K562 (cell line): ENCODE results near the gene CSF3.

Experiments used
- ATF6 ChIP-seq: sonication (generic); formaldehyde crosslinking; IDR thresholded peaks from 2 replicates; pipeline ENCODE4 v1.4.0; 2020; ENCODE audit warnings: mild to moderate bottlenecking, missing genetic modification reagents
- CTCF ChIP-seq, 3 experiments: IDR thresholded peaks in 2 of 3; conservative IDR thresholded peaks in 1 of 3; 2 replicates each; pipeline ENCODE4 v1.5.1; 2011 to 2012; ENCODE audit warnings: low read length in 3 of 3, mild to moderate bottlenecking in 3 of 3, control low read depth in 2 of 3, improper control_type of control experiment in 1 of 3, inconsistent platforms in 1 of 3, low read depth in 1 of 3, mixed read lengths in 1 of 3, moderate library complexity in 1 of 3; ENCODE audit not compliant: insufficient read depth in 2 of 3
- EP300 ChIP-seq: IDR thresholded peaks from 2 replicates; pipeline ENCODE4 v1.6.1; 2012; ENCODE audit warnings: low read length, improper control_type of control experiment
- ETV5 ChIP-seq: sonication (generic); formaldehyde crosslinking; IDR thresholded peaks from 2 replicates; pipeline ENCODE4 v1.4.0; 2020; ENCODE audit warnings: low read depth, mild to moderate bottlenecking, missing genetic modification reagents
- EZH2 ChIP-seq: IDR thresholded peaks from 2 replicates; pipeline ENCODE4 v1.6.1; 2012; ENCODE audit warnings: low read depth, mild to moderate bottlenecking, inconsistent platforms, low read length, borderline replicate concordance
- KDM4B ChIP-seq, 2 experiments: fragments of 450-650 bp in 1 of 2; sonication (generic) in 1 of 2; IDR thresholded peaks; 2 replicates each; pipeline ENCODE4 v1.6.1; 2016 to 2017; ENCODE audit warnings: borderline replicate concordance in 2 of 2, antibody characterized with exemption in 1 of 2, low read depth in 1 of 2, mild to moderate bottlenecking in 1 of 2
- MYNN ChIP-seq, 2 experiments: sonication (generic); formaldehyde crosslinking in 1 of 2; IDR thresholded peaks; 2 replicates each; pipeline versions ENCODE4 v1.5.0 to v1.6.1; 2016 to 2020; ENCODE audit warnings: antibody characterized with exemption in 1 of 2, missing genetic modification reagents in 1 of 2
- POLR2A ChIP-seq: fragments of 450-650 bp; conservative IDR thresholded peaks from 2 replicates; pipeline ENCODE4 v1.6.1; 2016
- REST ChIP-seq, 2 experiments: fragments of 450-650 bp; formaldehyde crosslinking in 1 of 2; IDR thresholded peaks; 2 replicates each; pipeline versions ENCODE4 v1.4.0 to v1.6.1; 2014 to 2020; ENCODE audit warnings: mild to moderate bottlenecking in 2 of 2, borderline replicate concordance in 1 of 2, low read depth in 1 of 2
- ZNF212 ChIP-seq: fragments of 450-650 bp; formaldehyde crosslinking; IDR thresholded peaks from 2 replicates; pipeline ENCODE4 v1.4.0; 2020; ENCODE audit warnings: mild to moderate bottlenecking
- ZNF384 ChIP-seq: IDR thresholded peaks from 2 replicates; pipeline ENCODE4 v1.6.1; 2012; ENCODE audit warnings: low read depth, low read length, improper control_type of control experiment
- ZNF551 ChIP-seq: fragments of 250-450 bp; sonication (Bioruptor Pico); IDR thresholded peaks from 2 replicates; pipeline ENCODE4 v1.5.0; 2021; ENCODE audit warnings: mild to moderate bottlenecking, moderate library complexity
- TF ChIP-seq, protein P1 (sequence below): fragments of 450-650 bp; IDR thresholded peaks from 2 replicates; pipeline ENCODE4 v1.6.1; 2016
- TF ChIP-seq, protein P2 (sequence below): IDR thresholded peaks from 3 replicates; pipeline ENCODE4 v1.6.1; 2011; ENCODE audit warnings: borderline replicate concordance, mild to moderate bottlenecking, moderate library complexity; ENCODE audit not compliant: insufficient read length; ENCODE audit errors: extremely low read depth

DNA sequence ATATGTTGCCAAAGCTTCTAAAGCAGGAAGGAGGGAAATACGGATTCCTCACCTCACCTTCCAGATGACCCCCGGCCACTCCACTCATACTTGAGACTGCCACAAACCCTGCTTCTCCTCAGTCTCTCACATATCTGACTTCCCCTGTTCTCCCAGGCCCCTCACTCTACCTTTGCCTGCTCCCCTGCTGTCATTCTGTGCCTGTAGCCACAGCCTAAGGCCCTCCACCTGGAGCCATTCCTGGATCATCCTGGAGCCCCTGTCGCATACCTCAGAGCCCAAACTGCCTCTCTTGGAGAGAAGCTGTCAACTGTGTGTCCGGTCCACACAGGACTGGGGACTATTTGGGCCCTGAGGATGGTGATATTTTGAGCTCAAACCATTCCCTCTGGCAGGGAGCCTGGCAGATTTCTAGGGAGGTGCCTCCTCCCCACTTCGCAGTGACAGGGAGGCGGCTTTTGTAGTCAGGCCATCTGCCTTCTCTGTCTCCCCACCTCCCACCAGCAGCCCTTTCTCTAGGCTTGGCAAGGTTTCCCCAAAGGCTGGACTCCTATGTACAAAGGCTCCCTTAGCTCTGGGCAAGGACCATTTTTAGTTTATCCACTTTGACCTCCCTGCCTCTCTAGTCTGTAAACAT, 41.3 kb downstream of the CSF3 start:
- TF ChIP-seq ETV5 (CRISPR knock-in tag) (no peak), ZNF212 (CRISPR knock-in tag) (no peak), POLR2A (no peak), KDM4B (IDR thresholded peaks at IDR 0.05; ENCODE audit: borderline replicate concordance in 2 of 2, low read depth in 1 of 2) (no peak), EZH2 (no peak), ZNF551 (CRISPR knock-in tag) (no peak), EP300 (no peak), ATF6 (CRISPR knock-in tag) (no peak), MYNN (IDR thresholded peaks at IDR 0.05) (no peak), MYNN (CRISPR knock-in tag; IDR thresholded peaks at IDR 0.05) (no peak), ZNF384 (no peak), REST (IDR thresholded peaks at IDR 0.05; ENCODE audit: borderline replicate concordance) (no peak), REST (CRISPR knock-in tag; IDR thresholded peaks at IDR 0.05; ENCODE audit: low read depth) (no peak), CTCF (IDR thresholded peaks at IDR 0.05 in 2 of 3, conservative IDR thresholded peaks at IDR 0.05 in 1 of 3; ENCODE audit: insufficient read depth in 2 of 3, low read depth in 1 of 3, low read length in 3 of 3) (no peak)
- TF ChIP-seq, protein P1, sequence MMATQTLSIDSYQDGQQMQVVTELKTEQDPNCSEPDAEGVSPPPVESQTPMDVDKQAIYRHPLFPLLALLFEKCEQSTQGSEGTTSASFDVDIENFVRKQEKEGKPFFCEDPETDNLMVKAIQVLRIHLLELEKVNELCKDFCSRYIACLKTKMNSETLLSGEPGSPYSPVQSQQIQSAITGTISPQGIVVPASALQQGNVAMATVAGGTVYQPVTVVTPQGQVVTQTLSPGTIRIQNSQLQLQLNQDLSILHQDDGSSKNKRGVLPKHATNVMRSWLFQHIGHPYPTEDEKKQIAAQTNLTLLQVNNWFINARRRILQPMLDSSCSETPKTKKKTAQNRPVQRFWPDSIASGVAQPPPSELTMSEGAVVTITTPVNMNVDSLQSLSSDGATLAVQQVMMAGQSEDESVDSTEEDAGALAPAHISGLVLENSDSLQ, result no peak
- TF ChIP-seq, protein P2, sequence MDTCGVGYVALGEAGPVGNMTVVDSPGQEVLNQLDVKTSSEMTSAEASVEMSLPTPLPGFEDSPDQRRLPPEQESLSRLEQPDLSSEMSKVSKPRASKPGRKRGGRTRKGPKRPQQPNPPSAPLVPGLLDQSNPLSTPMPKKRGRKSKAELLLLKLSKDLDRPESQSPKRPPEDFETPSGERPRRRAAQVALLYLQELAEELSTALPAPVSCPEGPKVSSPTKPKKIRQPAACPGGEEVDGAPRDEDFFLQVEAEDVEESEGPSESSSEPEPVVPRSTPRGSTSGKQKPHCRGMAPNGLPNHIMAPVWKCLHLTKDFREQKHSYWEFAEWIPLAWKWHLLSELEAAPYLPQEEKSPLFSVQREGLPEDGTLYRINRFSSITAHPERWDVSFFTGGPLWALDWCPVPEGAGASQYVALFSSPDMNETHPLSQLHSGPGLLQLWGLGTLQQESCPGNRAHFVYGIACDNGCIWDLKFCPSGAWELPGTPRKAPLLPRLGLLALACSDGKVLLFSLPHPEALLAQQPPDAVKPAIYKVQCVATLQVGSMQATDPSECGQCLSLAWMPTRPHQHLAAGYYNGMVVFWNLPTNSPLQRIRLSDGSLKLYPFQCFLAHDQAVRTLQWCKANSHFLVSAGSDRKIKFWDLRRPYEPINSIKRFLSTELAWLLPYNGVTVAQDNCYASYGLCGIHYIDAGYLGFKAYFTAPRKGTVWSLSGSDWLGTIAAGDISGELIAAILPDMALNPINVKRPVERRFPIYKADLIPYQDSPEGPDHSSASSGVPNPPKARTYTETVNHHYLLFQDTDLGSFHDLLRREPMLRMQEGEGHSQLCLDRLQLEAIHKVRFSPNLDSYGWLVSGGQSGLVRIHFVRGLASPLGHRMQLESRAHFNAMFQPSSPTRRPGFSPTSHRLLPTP, result no peak
